ENCODE data around the gene MYH10. TPM values are rescaled to one million over a fixed set of nuclear protein-coding genes. Genes with fewer than 3 reads are reported as not detected.

MYH10 gene
- total RNA-seq, 1 donor from 2014 or later = 49.7 TPM

DNA sequence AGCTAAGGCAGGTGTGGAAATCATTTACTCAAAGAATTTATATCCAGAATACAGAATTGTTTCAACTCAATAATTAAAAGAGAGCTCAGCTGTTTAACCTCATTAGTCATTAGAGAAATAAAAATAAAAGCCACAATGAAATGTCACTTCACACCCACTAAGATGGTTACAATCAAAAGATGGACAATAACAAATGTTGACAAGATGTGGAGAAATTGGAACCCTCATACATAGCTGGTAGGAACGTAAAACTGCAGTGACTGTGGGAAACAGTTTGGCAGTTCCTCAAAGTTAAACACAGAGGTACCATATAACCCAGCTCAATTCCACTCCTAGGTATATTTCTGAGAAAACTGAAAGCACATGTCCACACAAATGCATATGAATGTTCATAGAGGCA, 145.0 kb downstream of the MYH10 start:
- intact Hi-C loops (cut with micrococcal nuclease) = no loop called here
- Histone ChIP-seq H3K4me3 (no peak overlapping the region), H3K27me3 (ENCODE audit: low read depth) (no peaks in the 10 kb centered on the region), H3K27ac (replicated peaks) (no peak overlapping the region), H3K4me1 (peaks cover 7% of the 10 kb centered on the region), H3K9me3 (replicated peaks) (peaks cover 7% of the 10 kb centered on the region), H3K36me3 (peaks cover 75% of the 10 kb centered on the region)
- no peak for DNase-seq
- TF ChIP-seq, protein P1, sequence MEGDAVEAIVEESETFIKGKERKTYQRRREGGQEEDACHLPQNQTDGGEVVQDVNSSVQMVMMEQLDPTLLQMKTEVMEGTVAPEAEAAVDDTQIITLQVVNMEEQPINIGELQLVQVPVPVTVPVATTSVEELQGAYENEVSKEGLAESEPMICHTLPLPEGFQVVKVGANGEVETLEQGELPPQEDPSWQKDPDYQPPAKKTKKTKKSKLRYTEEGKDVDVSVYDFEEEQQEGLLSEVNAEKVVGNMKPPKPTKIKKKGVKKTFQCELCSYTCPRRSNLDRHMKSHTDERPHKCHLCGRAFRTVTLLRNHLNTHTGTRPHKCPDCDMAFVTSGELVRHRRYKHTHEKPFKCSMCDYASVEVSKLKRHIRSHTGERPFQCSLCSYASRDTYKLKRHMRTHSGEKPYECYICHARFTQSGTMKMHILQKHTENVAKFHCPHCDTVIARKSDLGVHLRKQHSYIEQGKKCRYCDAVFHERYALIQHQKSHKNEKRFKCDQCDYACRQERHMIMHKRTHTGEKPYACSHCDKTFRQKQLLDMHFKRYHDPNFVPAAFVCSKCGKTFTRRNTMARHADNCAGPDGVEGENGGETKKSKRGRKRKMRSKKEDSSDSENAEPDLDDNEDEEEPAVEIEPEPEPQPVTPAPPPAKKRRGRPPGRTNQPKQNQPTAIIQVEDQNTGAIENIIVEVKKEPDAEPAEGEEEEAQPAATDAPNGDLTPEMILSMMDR (IDR thresholded peaks at IDR 0.05; ENCODE audit: borderline replicate concordance) = no peak

DNA sequence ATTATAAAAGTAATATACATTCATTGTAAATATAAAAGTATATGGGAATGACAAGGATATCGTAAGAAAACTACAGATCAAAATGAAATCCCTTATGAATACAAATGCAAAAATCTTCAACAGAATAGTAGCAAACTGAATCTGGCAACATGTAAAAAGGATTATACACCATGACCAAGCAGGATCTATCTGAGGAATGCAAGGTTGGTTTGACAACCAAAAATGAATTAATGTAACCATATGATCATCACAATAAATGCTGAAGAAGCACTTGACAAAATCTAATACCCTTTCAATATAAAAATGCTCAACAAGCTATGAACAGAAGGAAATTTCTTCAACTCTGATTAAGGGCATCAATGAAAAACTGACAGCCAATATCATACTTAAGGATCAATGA, 146.1 kb downstream of the MYH10 start:
- peaks cover 7% of the 10 kb centered on the region for H3K9me3 ChIP-seq (replicated peaks)
- no peak overlapping the region for H3K27ac ChIP-seq (replicated peaks)
- TF ChIP-seq, protein P1 (IDR thresholded peaks at IDR 0.05; ENCODE audit: borderline replicate concordance) = no peak
- H3K36me3 ChIP-seq = peaks cover 82% of the 10 kb centered on the region
- H3K27me3 ChIP-seq (ENCODE audit: low read depth) = no peaks in the 10 kb centered on the region
- no peak overlapping the region for H3K4me3 ChIP-seq
- H3K4me1 ChIP-seq = peaks cover 16% of the 10 kb centered on the region
- DNase-seq = no peak
- intact Hi-C loops (cut with micrococcal nuclease) = no loop called here

DNA sequence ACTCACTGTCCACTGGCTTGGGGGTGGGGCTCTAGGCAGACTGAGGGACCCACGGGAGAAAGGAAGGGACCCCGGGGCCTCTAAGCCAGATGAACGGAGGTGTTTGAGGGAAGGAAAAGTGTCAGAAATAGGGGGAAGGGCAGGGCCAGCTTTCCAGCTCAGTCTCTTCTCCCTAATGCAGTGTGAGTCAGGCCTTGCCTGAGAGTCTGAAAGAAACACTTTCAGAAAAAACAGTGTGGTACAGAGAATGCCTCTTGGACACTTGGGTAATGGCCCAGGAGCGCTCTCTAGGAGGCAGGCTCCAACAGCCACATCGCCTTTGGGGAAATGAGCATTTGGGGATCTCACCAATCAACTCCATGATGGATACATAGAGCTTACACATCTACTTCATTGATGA, 148.0 kb downstream of the MYH10 start:
- no peaks in the 10 kb centered on the region for H3K27me3 ChIP-seq (ENCODE audit: low read depth)
- H3K9me3 ChIP-seq (replicated peaks) = peaks cover 7% of the 10 kb centered on the region
- H3K4me3 ChIP-seq = no peak overlapping the region
- peaks cover 89% of the 10 kb centered on the region for H3K36me3 ChIP-seq
- intact Hi-C loops (cut with micrococcal nuclease) = no loop called here
- DNase-seq = no peak
- H3K4me1 ChIP-seq = peaks cover 11% of the 10 kb centered on the region
- no peak overlapping the region for H3K27ac ChIP-seq (replicated peaks)
- TF ChIP-seq, protein P1 (IDR thresholded peaks at IDR 0.05; ENCODE audit: borderline replicate concordance) = no peak

DNA sequence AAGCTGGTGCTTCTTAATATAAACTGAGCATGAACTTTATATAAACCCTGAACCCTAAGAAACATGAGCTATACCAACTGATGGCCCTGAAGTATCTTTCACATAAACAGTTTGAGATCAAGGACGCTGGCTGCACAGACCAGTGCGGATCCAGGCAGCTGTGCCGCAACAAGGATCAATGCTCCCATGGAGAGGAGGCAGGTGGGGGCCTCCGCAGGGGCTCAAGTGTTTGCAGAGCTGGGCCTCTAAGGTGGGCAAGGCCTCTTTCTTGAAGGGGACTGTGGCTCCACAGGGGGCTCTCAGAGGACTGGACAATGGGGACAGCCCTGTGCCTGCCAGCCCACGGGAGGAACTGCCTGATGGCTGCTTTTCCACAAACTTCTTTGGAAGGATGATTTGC, 148.8 kb downstream of the MYH10 start:
- intact Hi-C loops (cut with micrococcal nuclease) = no loop called here
- Histone ChIP-seq H3K36me3 (peaks cover 89% of the 10 kb centered on the region), H3K27me3 (ENCODE audit: low read depth) (no peaks in the 10 kb centered on the region), H3K27ac (replicated peaks) (no peak overlapping the region), H3K4me1 (peaks cover 11% of the 10 kb centered on the region), H3K9me3 (replicated peaks) (peaks cover 7% of the 10 kb centered on the region), H3K4me3 (no peak overlapping the region)
- no peak for DNase-seq
- TF ChIP-seq, protein P1 (IDR thresholded peaks at IDR 0.05; ENCODE audit: borderline replicate concordance) = no peak

DNA sequence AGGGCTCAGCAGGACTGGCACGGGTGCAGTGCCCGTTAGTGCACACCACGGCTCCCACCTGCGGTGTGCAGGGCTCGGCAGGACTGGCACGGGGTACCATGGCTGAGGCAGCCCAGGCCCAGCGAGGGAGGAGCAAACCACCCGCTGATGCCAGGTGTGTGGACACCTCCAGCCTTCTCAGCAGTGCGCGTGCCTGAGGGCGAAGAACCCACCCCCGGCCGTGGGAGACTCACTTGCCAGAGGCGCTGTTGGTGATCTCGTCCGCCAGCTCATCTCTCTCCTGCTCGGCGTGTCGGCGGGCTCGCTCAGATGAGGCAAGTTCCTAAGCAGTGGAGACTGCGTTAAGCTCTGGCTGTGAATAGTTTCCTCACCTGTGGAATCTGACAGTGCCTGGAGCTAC, 149.4 kb downstream of the MYH10 start:
- no peak overlapping the region for H3K27ac ChIP-seq (replicated peaks)
- no peak overlapping the region for H3K4me3 ChIP-seq
- H3K36me3 ChIP-seq = peaks cover 92% of the 10 kb centered on the region
- no peak for DNase-seq
- no peaks in the 10 kb centered on the region for H3K27me3 ChIP-seq (ENCODE audit: low read depth)
- H3K4me1 ChIP-seq = peaks cover 11% of the 10 kb centered on the region
- peaks cover 7% of the 10 kb centered on the region for H3K9me3 ChIP-seq (replicated peaks)
- intact Hi-C loops (cut with micrococcal nuclease) = no loop called here
- TF ChIP-seq, protein P1 (IDR thresholded peaks at IDR 0.05; ENCODE audit: borderline replicate concordance) = no peak
